Measurements from ENCODE around the gene CIAPIN1. TPM values are rescaled to one million over a fixed set of nuclear protein-coding genes. Genes with fewer than 3 reads are reported as not detected.
A peak's percentile ranks its signal among the peaks of the same experiment; 100 is the strongest.
"Not testable (repeated sequence)": the region's sequence is repeated elsewhere in the genome, so short reads cannot be mapped to it uniquely, and the experiment has no call there.

CIAPIN1 gene
- total RNA-seq, 1 experiment from 2014 or later = 92.5 TPM

DNA sequence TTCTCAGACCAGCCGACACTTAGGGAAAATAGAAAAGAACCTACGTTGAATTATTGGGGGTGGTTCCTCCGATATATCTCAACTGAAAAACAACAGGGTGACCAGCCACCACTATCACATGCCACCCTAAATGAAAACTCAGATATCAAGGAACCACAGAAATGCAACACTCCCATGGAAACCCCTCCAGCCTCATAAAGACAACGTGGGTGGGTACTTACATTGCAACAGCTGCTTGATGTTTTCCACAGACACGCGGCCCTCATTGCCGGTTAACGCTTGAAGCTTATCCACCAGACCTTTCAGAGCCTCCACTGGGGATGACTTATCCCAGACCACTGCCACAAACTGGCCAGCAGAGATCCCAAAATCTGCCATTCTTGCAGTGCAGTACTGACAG lies 6.6 kb downstream of the CIAPIN1 start:
- DNase-seq (ENCODE audit: low read depth) = not testable (repeated sequence)

DNA sequence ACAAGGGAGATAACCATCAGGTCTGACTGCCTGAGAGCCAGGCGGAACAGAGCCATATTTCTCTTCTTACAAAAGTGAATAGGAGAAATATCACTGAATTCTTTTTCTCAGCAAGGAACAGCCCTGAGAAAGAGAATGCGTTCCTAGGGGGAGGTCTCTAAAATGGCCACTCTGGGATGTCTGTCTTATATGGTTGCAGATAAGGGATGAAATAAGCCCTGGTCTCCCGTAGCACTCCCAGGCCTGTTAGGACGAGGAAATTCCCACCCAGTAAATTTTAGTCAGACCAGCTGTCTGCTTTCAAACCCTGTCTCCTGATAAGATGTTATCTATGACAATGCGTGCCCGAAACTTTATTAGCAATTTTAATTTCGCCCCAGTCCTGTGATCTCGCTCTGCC lies 7.2 kb downstream of the CIAPIN1 start:
- not testable (repeated sequence) for DNase-seq (ENCODE audit: low read depth)

DNA sequence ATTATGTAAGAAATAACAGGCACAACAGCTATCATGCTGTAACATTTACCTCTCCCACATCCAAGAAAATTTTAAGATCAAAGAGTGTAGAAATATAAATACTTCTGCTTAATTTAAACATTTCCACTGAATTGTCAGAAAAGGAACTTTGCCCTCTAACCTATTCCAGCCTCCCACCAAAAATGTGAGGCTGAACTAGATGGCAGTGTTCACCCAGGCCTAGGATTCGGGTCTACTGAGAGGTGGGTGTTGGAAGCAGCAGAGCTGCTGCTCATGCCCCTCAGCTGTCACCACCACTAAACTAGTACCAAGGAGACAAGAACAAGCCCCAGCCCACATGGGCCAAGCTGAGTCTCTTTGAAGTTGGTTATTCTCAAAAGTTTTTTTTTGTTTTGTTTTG lies 11.3 kb downstream of the CIAPIN1 start:
- DNase-seq (ENCODE audit: low read depth) = no peak

DNA sequence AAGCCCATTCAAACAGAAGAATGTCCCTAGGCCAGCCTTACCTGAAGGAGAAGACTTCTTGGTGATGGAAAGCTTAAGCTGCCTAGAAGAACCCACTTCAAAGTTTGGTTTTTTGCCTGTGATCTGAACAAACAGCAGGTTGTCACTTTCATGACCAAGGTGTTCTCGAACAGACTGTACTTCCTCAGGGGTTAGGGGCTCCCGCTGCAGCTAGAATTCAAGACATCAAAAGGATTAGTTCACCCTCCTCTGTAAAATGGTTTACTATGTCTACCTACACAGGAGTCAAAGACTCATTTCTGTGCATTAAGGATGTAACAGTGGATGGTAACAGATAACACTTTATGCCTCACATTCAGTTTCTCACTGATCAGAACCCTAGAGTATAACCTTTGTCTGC lies 13.2 kb downstream of the CIAPIN1 start:
- no peak for DNase-seq (ENCODE audit: low read depth)

DNA sequence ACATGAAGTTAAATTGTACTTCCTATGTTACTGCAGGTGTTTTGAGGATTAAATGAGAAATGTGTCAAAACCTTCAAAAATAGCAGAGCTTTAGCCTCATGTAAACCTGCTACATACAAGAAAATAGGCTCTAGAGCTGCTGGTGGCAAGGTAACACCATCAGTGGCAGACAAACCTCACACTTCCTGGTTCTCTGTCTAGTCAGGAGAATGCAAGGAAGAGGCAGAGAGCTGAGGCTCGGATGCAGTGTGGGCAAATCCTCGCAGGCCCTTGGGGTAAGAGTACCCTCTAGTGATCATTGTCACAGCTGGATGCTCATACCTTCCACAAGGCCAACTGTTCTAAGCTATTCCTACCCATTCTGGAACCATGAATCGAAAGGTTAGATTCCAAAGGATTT lies 14.2 kb downstream of the CIAPIN1 start:
- no peak for DNase-seq (ENCODE audit: low read depth)

DNA sequence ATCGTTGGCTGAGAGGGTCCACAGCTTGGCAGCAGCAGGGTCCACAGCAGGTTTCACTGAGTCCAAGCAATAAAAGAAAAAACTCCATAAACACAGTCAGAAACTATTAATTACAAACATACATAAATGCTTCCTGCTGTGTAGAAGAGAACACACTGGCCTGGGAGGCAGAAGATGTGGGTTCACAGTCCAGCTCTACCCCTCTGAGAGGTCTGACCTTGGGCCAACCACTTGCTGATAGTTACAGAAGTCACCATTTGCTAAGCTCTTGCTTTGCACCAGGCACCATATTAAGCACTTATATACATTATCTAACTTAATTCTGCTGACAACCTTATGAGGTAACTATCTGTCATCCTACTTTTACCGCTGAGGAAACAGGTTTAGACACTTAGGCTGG lies 14.7 kb downstream of the CIAPIN1 start:
- no peak for DNase-seq (ENCODE audit: low read depth)

DNA sequence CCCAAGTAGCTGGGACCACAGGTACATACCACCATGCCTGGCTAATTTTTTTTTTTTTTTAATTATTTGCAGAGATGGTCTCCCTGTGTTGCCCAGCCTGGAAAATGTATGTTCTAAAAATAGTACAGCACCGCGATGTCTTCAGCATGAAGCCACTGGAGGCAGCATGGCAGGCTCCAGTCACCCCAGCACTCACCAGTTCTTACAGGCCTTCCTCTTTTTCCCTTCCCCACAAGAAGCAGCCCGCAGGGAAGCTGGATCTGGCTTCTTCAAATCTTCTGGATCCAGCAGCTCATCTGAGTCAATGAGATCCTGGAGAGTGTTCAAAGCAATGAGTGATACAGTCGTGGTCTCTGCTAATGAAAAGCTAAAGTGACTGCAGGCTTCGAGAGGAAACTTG lies 16.2 kb downstream of the CIAPIN1 start:
- DNase-seq (ENCODE audit: low read depth) = no peak

DNA sequence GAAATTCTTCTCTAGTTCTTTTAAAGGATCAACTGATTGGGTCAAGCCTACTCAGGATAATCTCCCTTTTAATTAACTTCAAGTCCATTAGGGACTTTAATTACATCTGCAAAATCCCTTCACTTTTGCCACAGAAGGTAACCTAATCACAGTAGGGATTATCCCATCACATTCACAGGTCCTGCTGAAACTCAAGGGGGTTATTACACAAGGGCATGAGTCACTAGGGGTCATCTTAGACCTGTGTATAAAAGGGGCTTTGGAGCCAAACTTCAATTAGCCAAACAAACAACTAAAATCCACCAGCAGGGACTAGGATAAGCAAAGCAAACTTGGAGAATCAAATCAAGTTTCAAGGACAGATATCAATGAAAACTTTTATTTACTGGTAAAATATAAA lies 19.4 kb downstream of the CIAPIN1 start:
- DNase-seq (ENCODE audit: low read depth) = no peak

DNA sequence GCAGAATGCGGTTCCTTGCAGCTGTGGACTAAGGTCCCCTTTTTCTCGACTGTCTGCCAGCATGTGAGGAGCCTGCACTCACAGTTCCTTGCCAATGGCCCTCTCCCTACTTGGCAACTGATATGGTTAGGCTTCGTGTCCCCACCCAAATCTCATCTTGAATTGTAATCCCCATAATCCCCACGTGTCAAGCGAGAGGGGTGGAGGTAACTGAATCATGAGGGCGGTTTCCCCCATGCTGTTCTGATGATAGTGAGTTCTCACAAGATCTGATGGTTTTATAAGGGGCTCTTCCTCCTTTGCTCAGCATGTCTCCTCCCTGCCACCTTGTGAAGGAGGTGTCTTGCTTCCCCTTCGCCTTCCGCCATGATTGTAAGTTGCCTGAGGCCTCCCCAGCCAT lies 19.9 kb downstream of the CIAPIN1 start:
- no peak for DNase-seq (ENCODE audit: low read depth)

DNA sequence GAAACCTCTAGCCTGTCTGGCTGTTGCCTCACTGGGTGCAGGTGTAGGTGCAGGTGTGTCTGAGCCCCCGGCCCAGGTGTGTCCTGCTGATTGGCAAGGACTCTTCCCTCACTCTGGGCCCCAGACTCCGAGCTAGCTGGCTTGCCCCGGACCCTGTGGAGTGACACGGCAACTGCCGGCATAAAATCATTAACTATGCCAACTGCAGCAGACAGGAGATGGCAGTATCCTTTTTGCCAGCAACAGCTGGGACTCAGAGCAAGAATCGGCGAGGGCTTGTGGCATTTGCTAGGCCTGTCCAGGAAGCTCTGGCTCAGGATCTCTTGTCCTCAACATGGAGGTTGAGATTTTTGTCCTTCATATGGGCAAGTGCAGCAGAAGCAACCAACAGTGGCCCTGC lies 20.8 kb downstream of the CIAPIN1 start:
- no peak for DNase-seq (ENCODE audit: low read depth)

DNA sequence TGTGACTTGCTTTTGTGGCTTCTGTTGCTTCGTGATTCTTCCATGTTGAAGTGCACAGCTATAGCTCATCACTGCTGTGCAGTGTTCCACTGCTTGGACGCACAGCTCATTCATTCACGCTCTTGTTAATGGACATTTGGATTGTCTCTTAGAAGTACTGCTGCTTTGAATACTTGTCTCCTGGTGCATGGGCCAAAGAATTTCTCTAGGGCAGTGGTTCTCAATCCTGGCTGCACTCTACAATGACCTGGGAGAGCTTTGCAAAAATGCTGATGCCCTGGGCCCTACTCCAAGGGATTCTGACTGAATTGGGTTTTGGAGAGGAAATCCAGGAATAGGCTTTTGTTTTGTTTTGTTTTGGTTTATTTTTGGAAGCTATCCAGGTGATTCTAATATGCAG lies 22.6 kb downstream of the CIAPIN1 start:
- DNase-seq (ENCODE audit: low read depth) = no peak

DNA sequence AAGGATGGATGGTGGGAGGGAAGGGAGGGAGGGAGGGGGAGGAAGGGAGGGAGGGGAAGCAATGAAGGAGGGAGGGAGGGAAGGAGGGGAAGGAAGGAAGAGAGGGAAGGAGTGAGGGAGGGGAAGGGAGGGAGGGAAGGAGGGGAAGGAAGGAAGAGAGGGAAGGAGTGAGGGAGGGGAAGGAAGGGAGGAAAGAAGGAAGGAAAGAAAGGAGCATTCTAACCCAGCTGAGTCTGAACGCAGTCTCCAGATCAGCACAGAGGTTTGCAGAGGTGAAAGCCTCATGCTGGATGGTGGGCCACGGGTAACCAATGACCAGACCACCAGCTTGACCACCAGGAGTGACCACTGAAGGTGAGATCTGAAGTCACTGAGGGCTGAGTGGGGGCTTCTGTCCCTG lies 24.0 kb downstream of the CIAPIN1 start:
- no peak for DNase-seq (ENCODE audit: low read depth)

DNA sequence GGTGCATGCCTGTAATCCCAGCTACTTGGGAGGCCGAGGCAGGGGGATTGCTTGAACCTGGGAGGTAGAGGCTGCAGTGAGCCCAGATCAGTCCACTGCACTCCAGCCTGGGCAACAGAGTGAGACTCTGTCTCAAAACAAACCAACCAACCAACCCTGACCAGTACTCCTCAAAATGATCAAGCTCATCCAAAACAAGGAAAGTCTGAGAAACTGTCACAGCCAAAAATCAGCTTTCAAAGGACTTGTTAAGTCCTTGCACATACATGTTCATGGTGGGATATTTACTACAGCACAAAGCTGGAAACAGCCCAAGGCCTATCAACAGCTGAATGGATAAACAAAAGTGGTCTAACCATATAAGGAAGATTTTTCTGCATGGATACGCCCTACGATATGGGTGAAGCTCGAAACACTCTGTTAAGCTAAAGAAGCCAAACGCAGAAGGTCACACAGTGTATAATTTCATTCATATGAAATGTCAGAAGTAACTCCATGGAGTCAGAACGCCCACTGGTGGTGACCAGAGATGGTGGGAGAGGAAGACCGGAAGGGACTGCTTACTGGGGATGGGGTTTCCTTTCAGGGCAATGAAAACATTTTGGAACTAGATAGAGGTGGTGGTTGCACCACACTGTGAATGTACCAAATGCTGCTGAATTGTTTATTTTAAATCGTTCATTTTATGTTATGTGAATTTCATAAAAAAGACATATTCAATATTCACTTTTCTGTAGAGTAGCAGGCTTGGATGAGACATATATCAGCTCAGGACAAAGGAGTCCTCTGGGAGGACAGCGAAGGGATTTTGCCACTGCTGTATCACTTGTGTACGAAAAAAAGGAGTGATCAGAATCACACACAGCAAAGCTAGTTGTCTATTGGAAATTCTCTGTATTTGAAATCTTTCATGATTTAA lies 24.9 kb downstream of the CIAPIN1 start:
- peak; percentile 53 for DNase-seq (ENCODE audit: low read depth)

DNA sequence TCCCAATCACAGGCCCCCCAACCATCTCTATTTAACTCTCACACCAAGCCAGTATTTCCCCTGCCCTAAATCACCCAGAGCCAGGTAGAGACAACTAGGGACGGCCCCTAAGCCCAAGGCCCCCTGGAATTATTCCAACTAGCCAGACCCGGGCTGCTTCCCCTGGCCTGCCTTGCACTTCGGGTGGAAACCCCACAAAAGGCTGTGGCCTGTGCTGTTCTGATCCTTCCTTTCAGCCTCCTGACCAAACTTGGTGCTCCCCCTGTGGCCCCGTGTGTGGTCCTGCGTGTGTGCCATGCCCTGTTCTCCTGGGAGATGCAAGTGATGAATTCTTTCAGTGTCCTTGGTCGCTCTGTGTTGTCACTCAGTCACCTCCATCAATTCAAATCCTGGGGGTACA lies 27.7 kb downstream of the CIAPIN1 start:
- no peak for DNase-seq (ENCODE audit: low read depth)

DNA sequence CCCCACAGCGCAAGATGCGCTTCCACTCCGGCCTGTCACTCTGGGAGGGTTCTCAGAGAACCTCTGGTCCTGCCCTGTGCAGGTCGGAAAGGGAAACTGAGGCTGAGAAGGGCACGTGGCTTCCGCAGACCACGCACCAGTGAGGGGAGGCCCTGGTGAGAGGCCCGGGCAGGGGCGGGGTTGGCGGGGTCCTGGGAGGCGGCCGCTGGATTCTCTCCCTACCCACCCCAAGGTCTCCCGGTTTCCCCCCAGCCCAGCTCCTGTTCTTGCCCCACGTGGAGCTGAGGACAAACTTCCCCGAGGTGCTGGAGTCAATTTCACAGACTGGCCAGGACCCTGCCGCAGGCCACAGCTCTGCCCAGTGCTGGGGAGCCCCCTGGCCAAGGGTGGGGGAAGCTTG lies 31.1 kb downstream of the CIAPIN1 start:
- DNase-seq (ENCODE audit: low read depth) = no peak

DNA sequence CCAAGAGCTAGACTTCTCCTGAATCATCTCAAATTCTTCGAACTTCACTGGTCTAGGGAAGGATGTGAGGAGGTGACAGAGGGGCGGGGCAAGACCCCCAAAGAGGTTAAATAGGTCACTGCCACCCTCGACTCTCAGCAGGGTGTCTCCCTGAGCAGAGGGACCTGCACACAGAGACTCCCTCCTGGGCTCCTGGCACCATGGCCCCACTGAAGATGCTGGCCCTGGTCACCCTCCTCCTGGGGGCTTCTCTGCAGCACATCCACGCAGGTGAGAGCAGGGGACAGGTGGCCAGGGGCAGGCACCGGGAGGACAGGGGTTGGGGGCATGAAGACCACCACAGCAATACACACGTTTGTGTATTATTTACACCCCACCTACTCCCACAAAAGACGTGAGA lies 33.5 kb downstream of the CIAPIN1 start:
- DNase-seq (ENCODE audit: low read depth) = no peak

DNA sequence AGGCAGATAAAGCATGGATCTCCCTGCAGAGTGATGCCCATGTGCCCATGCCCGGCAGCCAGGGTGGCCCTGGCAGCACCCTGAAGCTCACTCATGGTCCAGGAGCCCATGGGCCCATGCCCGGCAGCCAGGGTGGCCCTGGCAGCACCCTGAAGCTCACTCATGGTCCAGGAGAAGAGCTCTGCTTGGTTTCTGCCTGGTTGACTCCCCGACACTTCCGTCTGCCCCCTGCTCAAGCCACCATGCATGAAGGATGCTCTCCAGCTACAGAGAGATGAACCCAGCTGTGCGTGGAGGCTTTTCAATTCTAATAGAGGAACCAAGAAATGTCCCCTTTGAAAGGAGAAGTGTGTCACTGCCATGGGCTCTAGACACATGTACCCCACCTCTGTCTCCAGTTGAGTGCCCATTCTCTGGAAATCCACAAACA lies 33.9 kb downstream of the CIAPIN1 start:
- no peak for DNase-seq (ENCODE audit: low read depth)

DNA sequence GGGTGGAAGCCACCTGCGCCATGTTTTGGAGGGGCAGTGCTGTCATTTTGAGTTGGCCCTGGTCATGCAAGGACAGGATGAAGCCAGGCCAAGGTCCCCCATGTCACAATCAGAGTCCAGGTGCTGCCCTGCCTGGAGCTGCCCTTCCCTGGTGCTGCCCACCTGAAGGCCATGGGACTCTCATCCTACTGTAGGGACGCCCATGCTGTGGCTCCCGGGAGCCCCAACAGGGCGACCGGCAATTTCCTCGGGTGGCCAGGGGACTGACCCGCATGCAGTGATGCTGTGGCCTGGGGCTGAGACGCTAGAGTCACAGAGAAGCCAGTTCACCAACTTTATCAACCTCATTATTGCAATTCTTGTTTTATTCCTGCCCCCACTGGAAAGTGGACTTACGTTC lies 34.6 kb downstream of the CIAPIN1 start:
- no peak for DNase-seq (ENCODE audit: low read depth)

DNA sequence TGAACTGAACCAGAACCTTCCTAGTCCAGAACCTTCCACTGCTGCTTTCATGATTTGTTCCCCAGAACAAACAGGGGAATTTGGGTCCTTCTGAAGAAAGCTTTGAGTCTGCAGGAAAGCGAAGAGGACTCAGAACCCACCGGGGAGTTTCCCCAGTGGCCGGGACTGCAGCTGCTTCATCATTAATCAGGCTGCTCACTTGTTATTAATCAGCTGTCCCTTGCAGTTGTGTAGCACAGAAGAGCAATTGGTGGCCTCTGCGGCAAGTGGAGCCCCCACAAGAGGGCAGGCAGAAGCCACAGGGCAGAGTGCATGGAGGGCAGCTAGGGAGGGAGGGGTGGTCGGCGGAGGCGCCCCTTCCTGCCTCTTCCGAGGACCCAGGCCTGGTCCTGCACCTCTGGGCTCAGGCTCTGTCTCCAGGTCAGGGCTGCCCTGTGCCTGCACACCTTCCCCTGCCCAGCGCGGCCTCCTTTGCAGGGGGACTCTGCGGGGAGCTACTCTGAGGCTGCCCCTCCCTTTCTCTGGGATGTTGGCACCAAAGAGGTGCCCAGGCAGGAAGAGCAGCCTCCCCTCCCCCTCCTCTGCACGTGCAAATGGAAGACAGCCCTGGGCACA lies 35.7 kb downstream of the CIAPIN1 start:
- DNase-seq (ENCODE audit: low read depth) = no peak

DNA sequence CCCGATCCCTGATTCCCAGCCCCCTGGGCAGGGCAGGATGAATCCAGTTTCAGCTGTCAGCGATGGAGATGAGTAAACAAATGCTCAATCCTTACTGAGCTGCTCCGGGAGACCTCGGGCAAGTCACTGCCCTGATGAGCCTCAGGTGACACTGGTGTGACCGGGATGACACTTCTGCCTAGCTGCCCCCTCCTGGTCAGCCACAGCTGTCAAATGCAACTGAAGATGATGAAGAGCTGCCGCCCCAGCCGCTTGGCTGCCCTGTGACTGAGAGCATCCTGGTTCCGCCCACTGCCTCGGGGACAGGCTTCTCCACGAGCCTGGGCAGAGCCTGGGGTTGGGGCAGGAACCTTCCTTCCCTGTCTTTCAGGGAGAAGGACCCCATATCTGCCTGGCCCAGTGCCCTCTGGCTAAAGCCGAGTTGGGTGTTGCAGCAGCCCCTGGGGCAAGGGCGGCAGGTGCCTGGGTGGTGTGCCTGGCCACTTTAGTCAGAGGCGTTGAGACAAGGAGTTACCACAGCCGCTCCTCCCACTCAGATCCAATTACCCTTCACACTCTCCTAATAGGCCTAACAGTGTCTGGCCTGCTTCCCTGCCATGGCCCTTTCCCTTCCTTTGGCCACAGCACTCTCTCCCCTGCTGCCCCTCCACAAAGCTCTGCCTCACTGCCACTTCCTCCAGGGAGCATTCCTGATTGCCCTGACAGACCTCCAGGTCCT lies 37.2 kb downstream of the CIAPIN1 start:
- DNase-seq (ENCODE audit: low read depth) = peak; percentile 29

DNA sequence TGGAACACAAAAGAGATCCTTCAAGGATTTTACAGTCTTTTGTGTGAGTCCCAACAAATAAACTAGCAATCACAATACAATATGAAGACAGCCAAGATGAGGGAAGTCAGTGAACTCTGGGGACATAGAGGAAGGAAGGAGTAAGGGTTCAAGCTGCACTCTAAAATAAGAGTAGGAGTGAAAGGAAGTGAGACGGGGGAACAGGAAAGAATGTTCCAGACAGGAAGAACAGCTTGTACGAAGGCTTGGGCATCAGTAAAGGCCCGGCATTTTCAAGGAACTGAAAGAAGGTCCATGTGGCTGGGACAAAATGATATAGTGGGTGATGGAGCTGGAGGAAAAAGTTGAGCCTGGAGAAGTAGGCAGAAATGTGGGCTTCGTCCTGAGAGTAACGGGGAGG lies 38.1 kb downstream of the CIAPIN1 start:
- no peak for DNase-seq (ENCODE audit: low read depth)

DNA sequence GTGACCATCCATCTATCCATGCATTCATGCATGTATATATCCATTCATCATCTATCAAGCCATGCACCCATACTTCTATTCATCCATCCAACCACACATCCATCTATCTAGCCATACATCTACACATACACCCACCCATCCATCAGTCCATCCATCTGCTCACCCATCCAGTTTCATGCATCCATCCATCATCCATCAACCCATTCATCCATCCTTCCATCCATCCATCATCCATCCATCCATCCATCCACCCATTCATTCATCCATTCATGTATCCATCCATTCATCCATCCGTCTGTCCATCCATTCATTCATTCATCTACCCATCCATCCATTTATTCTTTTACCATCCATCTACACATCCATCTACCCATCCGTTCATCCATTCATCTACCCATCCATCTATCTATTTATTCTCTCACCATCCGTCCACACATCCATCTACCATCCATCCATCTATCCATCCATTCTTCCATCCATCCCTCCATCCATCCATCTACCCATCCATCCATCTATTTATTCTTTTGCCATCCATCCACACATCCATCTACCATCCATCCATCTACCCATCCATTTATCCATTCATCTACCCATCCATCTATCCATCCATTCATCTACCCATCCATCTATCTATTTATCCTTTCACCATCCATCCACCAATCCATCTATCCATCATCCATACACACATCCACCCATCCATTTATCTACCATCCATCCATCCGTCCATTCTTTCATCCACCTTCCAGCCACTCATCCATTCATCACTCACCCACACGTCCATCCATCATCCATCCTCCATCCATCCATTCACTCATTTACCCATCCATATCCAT lies 39.4 kb downstream of the CIAPIN1 start:
- DNase-seq (ENCODE audit: low read depth) = no peak
